GM23338 (cell line): ENCODE measurements around the gene NOX4.

Experiments used
- CREB1 ChIP-seq: fragments of 250-450 bp; sonication (Bioruptor Pico); IDR thresholded peaks from 2 replicates; pipeline ENCODE4 v1.5.0; 2020; ENCODE audit warnings: low read depth, mild to moderate bottlenecking, moderate library complexity
- CTCF ChIP-seq, 2 experiments: fragments of 200-600 bp in 1 of 2; sonication (generic) in 1 of 2; conservative IDR thresholded peaks; 2 replicates each; pipeline versions ENCODE4 v1.5.1 to v1.6.1; 2016 to 2017; ENCODE audit warnings: antibody characterized with exemption in 2 of 2, low read depth in 2 of 2, mild to moderate bottlenecking in 2 of 2, moderate library complexity in 1 of 2
- EZH2phosphoT487 ChIP-seq: fragments of 200-600 bp; sonication (generic); IDR thresholded peaks from one replicate; pipeline ENCODE4 v1.8.1; 2018; ENCODE audit warnings: antibody characterized with exemption; ENCODE audit not compliant: unreplicated experiment
- ZNF114 ChIP-seq: fragments of 250-450 bp; sonication (Bioruptor Pico); IDR thresholded peaks from 2 replicates; pipeline ENCODE4 v1.5.0; 2020; ENCODE audit warnings: mild to moderate bottlenecking, moderate library complexity

DNA sequence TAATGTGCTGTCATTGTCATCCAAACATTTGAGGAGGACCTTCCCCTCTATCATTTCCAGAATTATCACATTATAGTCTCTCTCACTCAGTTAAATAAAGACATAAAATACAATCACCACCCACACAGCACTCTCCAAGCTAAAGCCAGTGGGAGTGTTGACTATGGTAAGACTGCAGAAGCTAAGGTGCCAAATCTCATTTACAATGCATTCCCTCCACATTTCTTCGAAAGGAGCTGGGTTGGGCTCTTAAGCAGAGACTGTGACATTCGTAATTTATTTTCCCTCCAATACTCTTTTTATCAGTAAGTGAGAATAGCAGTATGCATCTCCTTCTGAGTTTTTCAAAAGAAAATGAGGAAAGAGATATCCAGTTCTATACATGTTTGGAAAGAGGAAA lies 74.2 kb downstream of the NOX4 start:
- no peak for TF ChIP-seq CTCF (conservative IDR thresholded peaks at IDR 0.05; ENCODE audit: low read depth in 2 of 2)
- no peak for TF ChIP-seq EZH2phosphoT487
- TF ChIP-seq CREB1 (CRISPR knock-in tag), result no peak
- no peak for TF ChIP-seq ZNF114 (CRISPR knock-in tag)
